Suprapubic skin (tissue), 4 donors: ENCODE data around the gene MED19. TPM values are rescaled to one million over a fixed set of nuclear protein-coding genes. Genes with fewer than 3 reads are reported as not detected.

Source experiments
- DNase-seq, 2 donors: peaks; one replicate each; pipeline ENCODE4 v3.0.0-alpha.2; 2019; ENCODE audit warnings: low spot score in 2 of 2
- H3K27ac ChIP-seq: fragments of 200-600 bp; sonication (generic); one replicate; pipeline ENCODE4 v1.5.1; 2019
- H3K27me3 ChIP-seq: fragments of 200-600 bp; sonication (generic); one replicate; pipeline ENCODE4 v1.5.1; 2019
- H3K36me3 ChIP-seq: fragments of 200-600 bp; sonication (generic); one replicate; pipeline ENCODE4 v1.5.1; 2019
- H3K4me1 ChIP-seq: fragments of 200-600 bp; sonication (generic); one replicate; pipeline ENCODE4 v1.5.1; 2019
- H3K4me3 ChIP-seq: fragments of 200-600 bp; sonication (generic); one replicate; pipeline ENCODE4 v1.5.1; 2019; ENCODE audit warnings: mild to moderate bottlenecking
- H3K9me3 ChIP-seq: fragments of 200-600 bp; sonication (generic); one replicate; pipeline ENCODE4 v1.5.1; 2019
- CTCF ChIP-seq, 2 donors: fragments of 200-600 bp in 1 of 2; fragments of 450-650 bp in 1 of 2; sonication (generic) in 1 of 2; IDR thresholded peaks; one replicate each; pipeline ENCODE4 v1.5.1; 2016 to 2019; ENCODE audit warnings: antibody characterized with exemption in 2 of 2, mild to moderate bottlenecking in 1 of 2, moderate library complexity in 1 of 2
- EP300 ChIP-seq: sonication (generic); formaldehyde crosslinking; IDR thresholded peaks from one replicate; pipeline ENCODE4 v1.6.1; 2017; ENCODE audit warnings: antibody characterized with exemption
- POLR2A ChIP-seq, 2 donors: fragments of 450-650 bp; IDR thresholded peaks; one replicate each; pipeline ENCODE4 v1.6.1; 2017; ENCODE audit warnings: antibody characterized with exemption in 2 of 2, mild to moderate bottlenecking in 2 of 2, moderate library complexity in 2 of 2
- POLR2AphosphoS5 ChIP-seq, 3 donors: sonication (generic); formaldehyde crosslinking; IDR thresholded peaks; one replicate each; pipeline ENCODE4 v1.6.1; 2017; ENCODE audit warnings: antibody characterized with exemption in 3 of 3
- WGBS: methylation state at CpG from one replicate; pipeline ENCODE4 v1.1.5; 2018; 5-methylcytosine and 5-hydroxymethylcytosine counted together
- total RNA-seq, 4 donors: library from RNA; depleted of rRNA; stranded (reverse); fragments of >200 nt; gene quantifications; one replicate each; pipeline ENCODE4 v1.1.0, GENCODE V29; 2016

MED19 gene
- total RNA-seq, 4 donors from 2014 or later = 29.2 to 43.5 (median 32.7) TPM

GRCh38 chr11:57667736-57668433, 44.1 kb downstream of the MED19 start, which contains the start of gene ZDHHC5:
Gene ZDHHC5 (plus strand): TSS chr11:57668114. CDS start chr11:57673091, 4,977 bp downstream.
- 1% methylated on average over 48 of the region's 96 CpGs for WGBS
- Histone ChIP-seq H3K36me3 (peaks cover 8% of the 10 kb centered on the region), H3K4me3 (peak within 1 kb of the TSS; percentile 98), H3K27ac (peak within 1 kb of the TSS; percentile 99), H3K27me3 (no peaks in the 10 kb centered on the region), H3K9me3 (no peaks in the 10 kb centered on the region), H3K4me1 (peaks cover 41% of the 10 kb centered on the region)
- peak; percentile 99 to 100 for DNase-seq
- TF ChIP-seq POLR2AphosphoS5 (IDR thresholded peaks at IDR 0.05) = peak in 2 of 3 donors; percentile 23 to 33
- peak; percentile 24 to 88 for TF ChIP-seq POLR2A (IDR thresholded peaks at IDR 0.05)
- TF ChIP-seq EP300 = no peak
- peak; percentile 42 to 77 for TF ChIP-seq CTCF (IDR thresholded peaks at IDR 0.05)

DNA sequence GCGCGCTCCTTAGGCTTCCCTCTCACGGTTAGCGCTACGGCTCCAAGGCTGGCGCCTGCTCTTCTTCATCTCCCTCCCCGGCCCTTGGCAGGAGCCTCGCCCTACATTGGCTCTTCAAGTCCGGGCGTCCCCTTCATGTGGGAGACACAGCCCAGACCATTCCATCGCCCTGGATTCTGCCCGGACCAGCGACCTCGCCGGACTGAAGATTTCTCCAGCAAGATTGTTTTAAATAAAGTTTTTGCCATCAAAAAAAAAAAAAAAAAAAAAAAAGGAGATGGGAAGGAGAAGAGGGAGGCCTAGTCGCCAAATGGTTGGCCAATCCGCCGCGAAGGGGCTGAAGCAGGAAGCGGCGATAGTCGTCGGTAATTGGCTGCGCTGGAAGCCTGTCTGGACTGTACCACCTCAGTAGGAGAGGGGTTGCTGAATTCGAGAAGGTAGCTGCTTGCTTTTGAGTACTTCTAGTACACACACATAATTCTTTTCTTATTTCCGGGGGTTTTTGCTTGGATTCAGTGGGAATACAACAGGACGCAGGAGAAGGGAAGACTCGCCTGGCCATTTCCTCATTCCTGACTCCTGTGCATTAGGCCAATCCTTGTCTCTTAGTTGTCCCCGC, 44.8 kb downstream of the MED19 start:
- peak overlapping the region; percentile 99 for H3K27ac ChIP-seq

DNA sequence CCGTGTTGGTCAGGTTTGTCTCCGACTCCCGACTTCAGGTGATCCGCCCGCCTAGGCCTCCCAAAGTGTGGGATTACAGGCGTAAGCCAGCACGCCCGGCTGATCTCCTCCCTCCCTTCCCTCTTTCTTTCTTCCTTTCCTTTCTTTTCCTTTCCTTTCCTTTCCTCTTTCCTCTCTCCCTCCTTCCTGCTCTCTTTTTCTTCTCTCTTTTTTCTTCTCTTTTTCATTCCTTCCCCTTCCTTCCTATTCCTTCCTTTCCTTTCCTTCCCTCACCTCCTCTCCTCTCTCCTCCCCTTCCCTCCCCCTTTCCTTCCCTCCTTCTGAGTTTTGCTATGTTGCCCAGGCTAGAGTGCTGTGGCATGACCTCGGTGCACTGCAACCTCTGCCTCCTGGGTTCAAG, 48.0 kb downstream of the MED19 start:
- H3K36me3 ChIP-seq = peaks cover 34% of the 10 kb centered on the region
- no peaks in the 10 kb centered on the region for H3K27me3 ChIP-seq
- WGBS = 85% methylated on average over 9 of the region's 9 CpGs
- no peak overlapping the region for H3K27ac ChIP-seq
- TF ChIP-seq CTCF (IDR thresholded peaks at IDR 0.05) = no peak
- no peak for TF ChIP-seq POLR2A (IDR thresholded peaks at IDR 0.05)
- no peak for TF ChIP-seq POLR2AphosphoS5 (IDR thresholded peaks at IDR 0.05)
- TF ChIP-seq EP300 = no peak
- H3K4me1 ChIP-seq = peaks cover 16% of the 10 kb centered on the region
- no peaks in the 10 kb centered on the region for H3K9me3 ChIP-seq
- DNase-seq = no peak
- no peak overlapping the region for H3K4me3 ChIP-seq

More for the DNA sequence above, 44.8 kb downstream of the MED19 start:
- Histone ChIP-seq H3K4me1 (peaks cover 39% of the 10 kb centered on the region), H3K36me3 (peaks cover 6% of the 10 kb centered on the region), H3K9me3 (no peaks in the 10 kb centered on the region), H3K4me3 (peak overlapping the region; percentile 98), H3K27me3 (no peaks in the 10 kb centered on the region)
- peak; percentile 98 to 99 for DNase-seq
- no peak for TF ChIP-seq CTCF (IDR thresholded peaks at IDR 0.05)
- no peak for TF ChIP-seq POLR2A (IDR thresholded peaks at IDR 0.05)
- TF ChIP-seq EP300 = no peak
- peak in 2 of 3 donors; percentile 64 to 77 for TF ChIP-seq POLR2AphosphoS5 (IDR thresholded peaks at IDR 0.05)
- 0% methylated on average over 23 of the region's 29 CpGs for WGBS

DNA sequence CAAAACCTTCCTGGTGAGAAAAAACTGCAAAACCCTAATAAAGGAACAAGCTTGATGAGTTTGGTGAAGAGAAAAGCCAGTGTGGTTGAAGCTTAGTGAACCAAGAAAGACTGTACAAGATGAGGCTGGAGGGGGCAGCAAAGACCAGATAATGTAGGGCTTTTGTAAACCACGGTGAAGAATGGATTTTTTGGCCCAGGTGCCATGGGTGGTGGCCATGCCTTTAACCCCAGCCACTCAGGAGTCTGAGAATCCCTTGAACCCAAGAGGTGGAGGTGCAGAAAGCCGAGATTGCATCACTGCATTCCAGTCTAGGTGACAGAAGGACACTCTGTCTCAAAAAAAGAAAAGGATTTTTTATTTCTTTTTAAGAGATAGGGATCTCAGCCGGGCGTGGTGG, 49.1 kb downstream of the MED19 start:
- Histone ChIP-seq H3K36me3 (peaks cover 34% of the 10 kb centered on the region), H3K4me3 (no peak overlapping the region), H3K4me1 (peaks cover 23% of the 10 kb centered on the region), H3K27ac (no peak overlapping the region), H3K9me3 (no peaks in the 10 kb centered on the region), H3K27me3 (no peaks in the 10 kb centered on the region)
- 49% methylated on average over 4 of the region's 4 CpGs for WGBS
- DNase-seq = no peak
- no peak for TF ChIP-seq POLR2AphosphoS5 (IDR thresholded peaks at IDR 0.05)
- TF ChIP-seq CTCF (IDR thresholded peaks at IDR 0.05) = no peak
- no peak for TF ChIP-seq EP300
- TF ChIP-seq POLR2A (IDR thresholded peaks at IDR 0.05) = no peak

GRCh38 chr11:57659669-57660068, 52.3 kb downstream of the MED19 start:
- no peak for DNase-seq
- WGBS = 92% methylated on average over 14 of the region's 14 CpGs
- H3K4me1 ChIP-seq = peaks cover 24% of the 10 kb centered on the region
- no peaks in the 10 kb centered on the region for H3K27me3 ChIP-seq
- peaks cover 34% of the 10 kb centered on the region for H3K36me3 ChIP-seq
- no peaks in the 10 kb centered on the region for H3K9me3 ChIP-seq
- H3K4me3 ChIP-seq = no peak overlapping the region
- H3K27ac ChIP-seq = no peak overlapping the region
- TF ChIP-seq POLR2AphosphoS5 (IDR thresholded peaks at IDR 0.05) = no peak
- no peak for TF ChIP-seq CTCF (IDR thresholded peaks at IDR 0.05)
- no peak for TF ChIP-seq EP300
- no peak for TF ChIP-seq POLR2A (IDR thresholded peaks at IDR 0.05)
